Measurements from ENCODE around the gene MTMR6.

MTMR6 gene

GRCh38 chr13:25203127-25203740 is 84.1 kb downstream of the MTMR6 start:
- H3K4me3 ChIP-seq (ENCODE audit: low read length), result no peak overlapping the region
- no peaks in the 10 kb centered on the region for H3K79me2 ChIP-seq (ENCODE audit: low read length)
- H3K27ac ChIP-seq (ENCODE audit: low read length), result no peak overlapping the region
- H3K9me3 ChIP-seq (replicated peaks; ENCODE audit: insufficient read depth, low read length), result no peaks in the 10 kb centered on the region
- no peaks in the 10 kb centered on the region for H3K4me1 ChIP-seq (ENCODE audit: low read length)
- no peak overlapping the region for H3K9ac ChIP-seq (ENCODE audit: low read length)
- H3K27me3 ChIP-seq (replicated peaks; ENCODE audit: insufficient read depth, low read length), result no peaks in the 10 kb centered on the region
- no peak overlapping the region for H3K4me2 ChIP-seq (ENCODE audit: low read depth, low read length)
- no peak for TF ChIP-seq CTCF (IDR thresholded peaks at IDR 0.05; ENCODE audit: low read length)
- TF ChIP-seq EZH2 (optimal IDR thresholded peaks at IDR 0.05; ENCODE audit: low read depth, low read length), result no peak
- TF ChIP-seq EZH2phosphoT487 (IDR thresholded peaks at IDR 0.05; ENCODE audit: low read length), result no peak
- DNase-seq, result no peak
- H2AFZ ChIP-seq (ENCODE audit: low read length), result no peak overlapping the region
- no peaks in the 10 kb centered on the region for H3F3A ChIP-seq (ENCODE audit: insufficient read depth, low read length)
- H3K9me2 ChIP-seq (replicated peaks; ENCODE audit: insufficient read depth, low read length), result no peaks in the 10 kb centered on the region
- H3K36me3 ChIP-seq (replicated peaks; ENCODE audit: insufficient read depth, low read length), result no peaks in the 10 kb centered on the region
- H4K20me1 ChIP-seq (ENCODE audit: insufficient read depth, low read length), result no peaks in the 10 kb centered on the region

GRCh38 chr13:25200783-25201182 is 86.5 kb downstream of the MTMR6 start:
- Histone ChIP-seq H4K20me1 (ENCODE audit: insufficient read depth, low read length) (no peaks in the 10 kb centered on the region), H3K4me3 (ENCODE audit: low read length) (no peak overlapping the region), H3K9me3 (replicated peaks; ENCODE audit: insufficient read depth, low read length) (no peaks in the 10 kb centered on the region), H2AFZ (ENCODE audit: low read length) (no peak overlapping the region), H3K27me3 (replicated peaks; ENCODE audit: insufficient read depth, low read length) (no peaks in the 10 kb centered on the region), H3K4me2 (ENCODE audit: low read depth, low read length) (no peak overlapping the region), H3K36me3 (replicated peaks; ENCODE audit: insufficient read depth, low read length) (no peaks in the 10 kb centered on the region), H3F3A (ENCODE audit: insufficient read depth, low read length) (no peaks in the 10 kb centered on the region), H3K9me2 (replicated peaks; ENCODE audit: insufficient read depth, low read length) (no peaks in the 10 kb centered on the region), H3K27ac (ENCODE audit: low read length) (no peak overlapping the region), H3K9ac (ENCODE audit: low read length) (no peak overlapping the region), H3K79me2 (ENCODE audit: low read length) (no peaks in the 10 kb centered on the region), H3K4me1 (ENCODE audit: low read length) (no peaks in the 10 kb centered on the region)
- no peak for DNase-seq
- TF ChIP-seq EZH2phosphoT487 (IDR thresholded peaks at IDR 0.05; ENCODE audit: low read length) (no peak), EZH2 (optimal IDR thresholded peaks at IDR 0.05; ENCODE audit: low read depth, low read length) (no peak), CTCF (IDR thresholded peaks at IDR 0.05; ENCODE audit: low read length) (no peak)

- DNase-seq, result no peak
- Histone ChIP-seq H3K4me1 (ENCODE audit: low read length) (no peaks in the 10 kb centered on the region), H3K36me3 (replicated peaks; ENCODE audit: insufficient read depth, low read length) (no peaks in the 10 kb centered on the region), H4K20me1 (ENCODE audit: insufficient read depth, low read length) (no peaks in the 10 kb centered on the region), H3K79me2 (ENCODE audit: low read length) (no peaks in the 10 kb centered on the region), H3F3A (ENCODE audit: insufficient read depth, low read length) (no peaks in the 10 kb centered on the region), H3K9ac (ENCODE audit: low read length) (no peak overlapping the region), H2AFZ (ENCODE audit: low read length) (no peak overlapping the region), H3K9me2 (replicated peaks; ENCODE audit: insufficient read depth, low read length) (no peaks in the 10 kb centered on the region), H3K27me3 (replicated peaks; ENCODE audit: insufficient read depth, low read length) (no peaks in the 10 kb centered on the region), H3K4me3 (ENCODE audit: low read length) (no peak overlapping the region), H3K9me3 (replicated peaks; ENCODE audit: insufficient read depth, low read length) (no peaks in the 10 kb centered on the region), H3K27ac (ENCODE audit: low read length) (no peak overlapping the region), H3K4me2 (ENCODE audit: low read depth, low read length) (no peak overlapping the region)
- no peak for TF ChIP-seq CTCF (IDR thresholded peaks at IDR 0.05; ENCODE audit: low read length)
These were observed 88.6 kb downstream of the MTMR6 start for GRCh38 chr13:25198647-25199046.

All from MM.1S (cell line).